ENCODE data around the gene TMEM151A.
A peak's percentile ranks its signal among the peaks of the same experiment; 100 is the strongest.
"Not testable (repeated sequence)": the region's sequence is repeated elsewhere in the genome, so short reads cannot be mapped to it uniquely, and the experiment has no call there.

Gene TMEM151A

DNA sequence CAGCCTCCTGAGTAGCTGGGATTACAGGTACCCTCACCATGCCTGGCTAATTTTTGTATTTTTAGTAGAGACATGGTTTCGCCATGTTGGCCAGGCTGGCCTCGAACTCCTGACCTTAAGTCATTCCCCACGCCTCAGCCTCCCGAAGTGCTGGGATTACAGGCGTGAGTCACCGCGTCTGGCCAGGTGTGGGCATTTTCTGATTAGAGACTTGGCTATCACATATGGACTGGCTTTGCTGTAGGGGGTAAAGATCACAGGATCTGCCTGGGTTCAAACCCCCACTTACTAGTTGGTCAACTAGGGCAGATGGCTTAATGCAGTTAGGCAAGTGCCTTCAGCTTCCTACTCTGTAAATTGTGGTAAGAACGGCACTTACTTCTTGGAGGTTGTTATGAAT lies 18.6 kb downstream of the TMEM151A start:
- no peak for DNase-seq (ENCODE audit: low read depth)

DNA sequence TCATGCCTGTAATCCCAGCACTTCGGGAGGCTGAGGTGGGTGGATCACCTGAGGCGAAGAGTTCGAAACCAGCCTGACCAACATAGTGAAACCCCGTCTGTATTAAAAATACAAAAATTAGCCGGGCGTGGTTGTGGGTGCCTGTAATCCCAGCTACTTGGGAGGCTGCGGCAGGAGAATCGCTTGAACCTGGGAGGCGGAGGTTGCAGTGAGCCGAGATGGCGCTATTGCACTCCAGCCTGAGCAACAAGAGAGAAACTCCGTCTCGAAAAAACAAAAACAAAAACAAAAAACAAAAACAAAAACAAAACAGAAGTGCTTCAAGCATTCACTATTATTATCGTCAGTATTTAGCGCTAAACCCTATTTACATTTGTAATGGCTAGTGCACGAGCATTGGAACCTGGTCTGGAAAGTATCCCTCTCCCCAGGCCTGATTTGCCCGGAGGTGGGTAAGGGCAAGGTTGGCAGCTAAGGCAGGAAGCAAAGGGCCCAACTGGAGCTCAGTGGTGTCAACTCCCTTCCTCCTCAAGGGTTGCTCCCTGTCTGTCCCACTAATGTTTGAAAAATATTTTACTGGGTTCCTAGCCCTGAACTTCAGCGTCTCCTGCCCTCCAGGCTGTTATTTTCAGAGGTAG lies 19.2 kb downstream of the TMEM151A start:
- not testable (repeated sequence) for DNase-seq (ENCODE audit: low read depth)

DNA sequence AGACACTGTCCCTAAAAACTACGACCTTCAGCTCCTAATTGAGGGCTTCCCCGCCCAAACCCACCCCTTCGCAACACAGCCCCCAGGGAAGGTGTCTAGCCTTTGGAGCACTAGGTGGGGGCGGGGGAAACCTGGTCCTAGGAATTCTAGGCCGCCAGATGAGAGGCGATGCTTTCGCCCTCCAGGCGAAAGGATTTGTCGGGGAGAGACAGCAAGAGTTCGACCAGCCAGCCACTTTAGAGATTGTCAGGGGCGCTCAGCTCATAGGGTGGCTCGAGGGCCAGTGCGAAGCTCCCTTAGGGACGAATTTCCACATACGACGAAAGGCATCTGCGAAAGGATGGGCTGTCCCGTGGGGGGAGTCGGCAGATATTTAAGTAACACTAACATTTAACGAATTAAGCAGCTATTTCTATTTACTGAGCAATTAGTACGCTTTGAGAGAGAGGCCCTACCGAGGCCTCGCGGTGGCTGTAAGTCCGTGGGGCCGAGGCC lies 19.8 kb downstream of the TMEM151A start:
- no peak for DNase-seq (ENCODE audit: low read depth)

DNA sequence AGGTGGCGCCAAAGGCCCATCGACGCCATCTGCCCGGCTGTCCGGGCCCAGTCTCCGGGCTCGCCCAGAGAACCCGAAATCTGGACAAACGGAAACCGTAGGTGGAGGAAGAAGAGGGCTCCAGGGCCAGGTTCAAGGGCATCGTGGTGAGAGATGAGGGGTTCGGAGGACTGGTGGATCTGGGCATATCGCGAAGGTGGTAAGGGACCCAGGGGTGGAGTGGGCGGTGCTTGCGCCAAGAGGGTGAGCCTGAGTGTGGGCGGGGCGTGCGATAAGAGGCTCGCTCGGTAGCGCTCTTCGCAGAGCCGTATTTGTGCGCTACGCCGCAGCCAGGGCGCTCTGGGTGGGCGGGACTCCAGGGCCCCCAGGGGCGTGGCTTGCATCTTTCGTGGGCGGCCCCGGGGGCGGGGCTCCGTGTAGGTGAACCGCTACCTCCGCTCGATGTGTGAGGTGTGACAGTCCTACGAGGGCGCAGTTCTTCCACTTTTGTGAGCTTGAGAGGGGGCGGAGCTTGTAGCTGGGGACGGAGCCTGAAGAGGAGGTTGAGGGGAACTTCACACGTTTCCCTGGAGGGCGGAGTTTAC lies 20.4 kb downstream of the TMEM151A start:
- peak; percentile 99 for DNase-seq (ENCODE audit: low read depth)

DNA sequence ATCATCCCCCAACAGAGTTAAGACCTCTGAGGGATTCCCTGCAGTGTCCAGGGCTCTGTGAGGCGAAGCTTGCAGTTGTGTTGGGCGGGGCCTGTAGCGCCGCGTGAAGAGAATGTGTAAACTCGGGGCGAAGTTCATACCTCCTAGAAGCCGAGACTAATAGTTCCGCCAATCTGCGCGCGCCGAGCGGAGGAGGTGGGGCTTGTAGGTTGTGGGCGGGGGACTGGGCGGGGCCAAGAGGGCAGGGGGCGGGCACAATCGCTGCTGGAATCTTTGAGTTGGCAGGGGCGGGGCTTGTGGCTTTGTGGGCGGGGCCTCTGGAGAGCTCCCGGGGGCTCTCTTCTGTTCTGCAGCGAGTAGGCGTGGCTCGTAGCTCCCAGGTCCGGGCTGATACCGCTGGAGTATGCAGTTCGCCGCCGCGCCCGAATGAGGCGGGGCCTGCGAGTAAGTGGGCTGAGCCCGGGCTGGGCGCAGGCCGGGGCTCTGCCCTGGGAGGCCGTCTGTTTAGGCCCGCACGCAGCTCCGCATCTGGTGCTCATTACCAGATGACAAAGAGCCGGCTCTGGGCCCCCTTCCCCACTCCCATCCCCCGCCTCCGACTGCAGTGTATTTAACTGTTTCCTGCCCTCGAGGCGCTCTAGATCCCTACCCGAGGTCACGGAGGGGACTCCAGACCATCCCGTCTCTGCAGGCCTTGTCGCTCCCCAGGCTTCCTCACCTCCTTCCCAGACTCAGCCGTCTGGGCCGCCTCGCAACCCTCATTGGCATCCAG lies 21.0 kb downstream of the TMEM151A start:
- peak; percentile 95 for DNase-seq (ENCODE audit: low read depth)

DNA sequence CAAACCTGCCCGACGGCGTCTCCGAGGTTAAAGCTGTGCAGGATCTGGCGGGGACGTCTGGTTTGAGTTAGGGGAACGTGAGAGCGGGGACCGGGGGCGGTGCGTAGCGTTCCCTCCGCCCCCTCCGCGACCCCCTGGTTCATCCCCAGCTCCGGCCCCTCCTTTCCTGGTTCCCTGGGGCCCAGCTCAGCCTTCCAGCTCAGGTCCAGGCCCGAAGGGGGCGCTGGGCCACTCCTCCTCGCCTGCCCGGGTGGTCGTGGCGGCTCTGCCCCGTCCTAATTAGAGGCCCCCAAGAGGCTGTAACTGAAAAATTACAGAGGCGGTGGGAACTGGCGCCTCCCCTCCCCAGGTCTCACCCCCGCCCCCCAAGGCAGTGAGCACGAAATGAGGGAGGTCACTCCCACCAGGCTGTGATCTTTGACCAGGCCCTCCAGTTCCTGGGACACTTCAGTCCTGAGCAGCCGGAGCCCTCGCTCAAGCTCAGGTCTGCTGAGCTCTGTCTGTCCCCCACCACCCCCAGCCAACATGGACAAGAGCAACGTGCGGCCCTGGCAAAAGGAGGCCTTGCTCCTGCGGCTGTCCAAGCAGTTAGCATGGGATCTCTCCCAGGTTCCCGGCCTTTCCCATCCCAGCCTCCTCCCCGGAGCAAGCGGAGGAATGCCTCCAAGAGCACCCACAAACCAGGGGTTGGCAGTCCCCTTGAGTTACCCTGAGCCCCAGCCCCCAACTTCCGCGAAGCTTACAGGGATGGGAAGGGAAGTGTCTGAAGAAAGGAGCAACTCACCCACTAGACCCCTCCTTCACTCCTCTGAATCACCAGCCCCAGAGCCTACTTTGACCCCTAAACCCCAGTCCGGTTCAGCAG lies 21.9 kb downstream of the TMEM151A start:
- no peak for DNase-seq (ENCODE audit: low read depth)

DNA sequence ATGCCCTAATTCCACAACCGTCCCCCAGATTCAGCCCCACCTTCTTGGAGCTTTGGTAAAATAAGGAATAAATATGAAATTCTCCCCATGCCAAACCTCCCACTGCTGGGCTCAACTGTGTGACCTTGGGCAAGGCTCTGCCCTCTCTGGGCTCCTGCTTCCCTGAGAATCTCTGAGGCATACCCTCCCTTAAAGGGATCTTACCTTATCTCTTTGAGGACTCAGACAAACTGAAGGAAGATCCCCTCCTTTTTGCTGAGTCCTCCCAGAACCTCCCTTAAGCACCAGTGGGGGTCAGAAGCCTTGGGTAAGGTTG lies 22.4 kb downstream of the TMEM151A start:
- no peak for DNase-seq (ENCODE audit: low read depth)

DNA sequence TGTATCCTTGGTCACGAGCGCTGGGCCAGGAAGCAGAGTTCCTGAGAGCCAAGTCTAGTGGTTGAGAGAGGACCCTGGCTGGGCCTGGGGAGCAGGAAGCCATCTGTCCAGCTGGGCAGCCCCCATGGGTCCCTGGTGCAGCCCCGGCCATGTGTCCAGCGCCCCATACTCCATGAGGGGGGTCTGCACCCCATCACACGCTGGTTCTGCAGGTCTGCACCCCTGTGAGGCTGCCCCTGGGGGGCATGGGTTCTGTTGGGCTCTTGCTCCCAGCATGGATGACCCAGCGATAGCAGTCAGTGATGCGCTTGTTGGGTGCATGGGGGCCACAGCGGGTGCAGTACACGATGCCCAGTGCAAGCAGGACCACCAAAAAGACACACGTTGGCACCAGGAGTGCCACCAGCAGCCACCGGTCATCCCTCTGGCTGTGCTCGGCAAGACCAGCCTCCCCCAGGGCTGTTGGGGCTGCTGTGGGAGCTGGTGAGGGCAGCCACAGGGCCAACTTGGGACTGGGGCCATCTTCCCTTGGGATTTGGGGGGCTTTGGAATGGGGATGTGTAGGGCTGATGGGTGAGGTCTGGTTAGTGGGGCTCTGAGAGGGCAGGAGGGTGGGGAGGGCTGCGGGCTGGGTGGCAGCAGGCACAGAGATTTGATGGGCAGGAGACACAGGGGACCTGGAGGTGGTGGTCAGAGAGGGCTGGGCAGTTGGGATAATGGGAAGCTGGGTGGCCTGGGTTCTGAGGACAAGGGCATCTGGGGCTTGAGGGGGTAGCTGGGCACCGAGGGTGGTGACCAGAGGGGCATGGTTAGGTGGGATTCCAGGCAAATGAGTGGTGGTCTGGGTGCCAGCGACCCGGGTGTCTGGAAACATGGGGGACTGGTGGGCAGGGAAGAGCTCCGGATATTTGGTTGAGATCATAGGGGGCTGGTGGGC lies 23.1 kb downstream of the TMEM151A start:
- DNase-seq (ENCODE audit: low read depth): no peak

DNA sequence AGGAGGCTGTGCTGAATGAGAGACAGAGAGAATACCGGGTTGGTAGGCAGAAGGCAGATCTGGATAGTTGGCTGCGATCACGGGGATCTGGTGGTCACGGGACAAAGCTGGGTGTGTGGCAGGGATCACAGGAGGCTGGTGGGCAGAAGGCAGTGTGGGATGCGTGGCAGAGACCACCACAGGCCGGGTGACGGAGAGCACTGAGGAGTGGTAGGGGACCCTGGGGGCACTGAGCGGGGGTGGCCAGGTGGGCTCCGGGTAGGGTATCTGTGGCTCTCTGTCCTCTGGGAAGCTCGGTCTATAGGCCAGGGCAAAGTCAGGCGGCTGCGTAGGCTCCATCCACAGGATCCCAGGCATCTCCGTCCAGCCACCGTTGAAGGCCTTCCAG lies 23.8 kb downstream of the TMEM151A start:
- DNase-seq (ENCODE audit: low read depth): no peak

DNA sequence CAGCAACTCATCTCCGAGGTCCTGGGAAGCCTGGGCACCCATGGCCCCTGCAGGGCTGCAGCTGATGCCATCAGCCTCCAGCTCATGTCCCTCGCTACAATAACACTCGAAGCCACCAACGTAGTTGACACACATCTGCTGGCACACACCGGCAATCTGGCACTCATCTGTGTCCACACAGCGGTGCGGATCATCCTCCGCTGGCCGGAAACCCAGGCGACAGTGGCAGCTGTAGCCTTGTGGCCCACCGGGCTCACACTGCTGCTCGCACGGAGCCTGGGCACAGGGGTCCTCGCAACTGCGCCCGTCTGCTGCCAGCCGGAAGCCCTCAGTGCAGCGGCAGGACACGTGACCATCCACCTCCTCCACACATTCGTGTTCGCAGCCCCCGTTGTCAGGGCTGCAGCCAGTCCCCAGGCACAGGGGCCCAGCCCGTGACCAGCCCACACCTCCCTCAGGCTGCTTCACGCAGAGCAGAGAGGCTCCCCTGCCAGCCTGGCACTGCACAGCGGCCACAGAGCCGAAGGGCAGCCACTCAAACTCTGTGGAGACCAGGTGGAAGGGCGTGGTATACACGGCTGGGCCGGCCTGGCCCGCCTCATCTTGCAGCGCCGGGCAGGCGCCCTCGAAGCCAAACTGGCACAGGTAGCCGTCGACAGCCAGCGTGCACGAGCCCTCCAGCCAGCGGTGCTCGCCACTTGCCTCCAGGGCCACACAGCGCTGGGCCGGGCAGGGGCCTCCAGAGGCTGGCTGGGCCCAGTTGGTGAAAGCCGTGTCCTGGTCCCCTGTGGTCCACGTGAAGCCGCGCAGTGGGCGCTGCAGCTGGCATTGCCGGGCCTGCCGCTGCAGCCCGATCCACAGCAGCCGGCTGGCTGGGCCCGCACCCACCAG lies 24.5 kb downstream of the TMEM151A start:
- DNase-seq (ENCODE audit: low read depth): no peak

DNA sequence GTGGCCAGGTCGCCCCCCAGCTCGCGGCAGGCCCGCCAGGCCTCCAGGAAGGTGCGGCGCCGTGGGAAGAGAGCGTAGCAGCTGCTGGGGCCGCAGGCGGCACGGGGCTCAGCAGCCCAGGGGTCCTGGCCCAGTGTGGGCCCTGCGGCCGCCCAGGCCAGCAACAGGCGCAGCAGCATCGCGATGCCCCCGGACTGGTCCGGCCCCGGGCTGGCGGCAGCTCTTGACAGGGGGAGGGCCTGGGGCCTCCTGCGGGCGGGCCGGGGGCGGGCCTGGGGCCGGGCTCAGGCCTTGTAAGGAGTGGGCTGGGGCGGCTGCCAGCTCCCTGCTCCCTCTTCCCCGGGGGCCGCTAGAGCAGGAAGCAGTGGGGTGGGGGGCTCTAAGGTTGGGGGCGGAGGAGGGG lies 25.2 kb downstream of the TMEM151A start, which contains the start of gene CD248:
CD248 (minus strand) TSS at position 196 of the 403 bp plus-strand sequence; CDS start at position 179, 17 bp downstream.
- DNase-seq (ENCODE audit: low read depth): no peak

DNA sequence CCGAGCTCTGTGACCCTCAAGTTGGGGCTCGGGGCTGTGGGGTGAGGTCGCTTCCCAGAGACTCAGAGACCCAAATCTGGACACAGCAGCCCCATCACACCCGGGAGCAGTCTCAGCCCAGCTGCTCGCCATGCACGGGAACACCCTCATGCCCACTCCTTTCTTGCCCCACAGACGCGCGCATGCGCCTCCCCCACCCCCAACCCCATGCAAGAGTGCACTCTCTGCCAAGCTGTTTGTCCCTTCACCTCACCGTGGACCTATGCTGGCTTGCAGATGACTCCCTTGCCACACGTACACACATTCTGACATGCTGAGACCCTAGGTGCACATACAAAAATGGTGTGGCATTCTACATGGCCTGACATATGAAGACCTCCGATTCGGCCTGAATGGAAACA lies 25.6 kb downstream of the TMEM151A start:
- no peak for DNase-seq (ENCODE audit: low read depth)

DNA sequence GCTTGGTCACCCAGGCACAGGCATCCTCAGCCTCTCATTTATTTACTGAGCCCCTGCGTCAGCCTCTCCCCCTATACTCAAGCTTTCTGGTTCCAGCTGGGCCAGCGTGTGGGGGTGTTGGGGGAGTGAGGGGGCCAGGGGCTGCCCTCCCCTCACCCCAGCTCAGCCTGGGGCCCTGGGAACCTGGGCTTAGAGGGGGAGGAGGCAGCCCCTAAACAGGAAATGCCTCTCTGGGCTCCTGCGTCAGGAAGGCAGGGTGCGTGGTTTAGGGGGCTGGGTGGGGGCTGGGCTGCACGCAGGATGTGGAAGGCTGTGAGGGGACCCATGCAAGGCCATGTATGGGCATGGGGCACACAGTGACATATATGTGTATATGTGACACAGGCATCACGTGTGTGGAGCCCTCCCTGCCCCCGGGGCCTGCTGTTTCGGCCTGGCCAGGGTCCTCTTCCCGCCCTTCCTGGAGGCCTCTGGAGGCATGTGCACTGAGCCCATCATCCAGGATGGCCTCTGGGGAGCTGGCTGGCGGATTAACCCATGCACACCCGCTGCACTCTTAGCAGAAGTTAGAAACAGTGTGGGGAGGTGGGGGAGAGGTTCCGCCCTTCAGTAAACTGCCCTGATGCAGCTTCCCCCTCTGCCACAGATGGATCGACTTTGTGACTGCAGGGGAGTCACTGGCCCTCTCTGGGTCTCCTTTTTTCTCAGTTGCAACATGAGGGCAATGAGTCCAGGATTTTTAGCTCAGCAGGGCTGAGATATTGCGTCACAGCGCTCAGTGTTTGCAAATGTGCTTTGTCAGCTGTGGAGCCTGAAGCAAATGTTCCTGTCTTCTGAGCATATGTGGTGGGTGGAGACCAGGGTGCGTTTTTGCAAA lies 26.3 kb downstream of the TMEM151A start:
- no peak for DNase-seq (ENCODE audit: low read depth)

DNA sequence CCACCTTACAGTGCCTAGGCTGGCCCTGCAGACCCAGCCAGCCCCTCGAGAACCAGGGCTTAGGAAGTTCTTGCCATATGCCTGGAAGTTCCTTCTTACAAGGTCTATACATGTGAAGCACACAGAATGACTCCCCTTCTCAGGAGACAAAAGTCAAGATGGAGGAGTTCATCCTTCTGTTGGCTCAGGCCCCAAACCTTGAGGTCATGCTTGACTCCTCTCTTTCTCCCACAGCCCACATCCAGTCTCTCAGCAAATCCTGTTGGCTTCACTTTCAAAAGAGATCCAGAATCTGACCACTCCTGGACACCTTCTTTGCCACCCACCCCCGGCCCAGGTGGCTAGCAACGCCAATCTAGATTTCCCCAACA lies 26.9 kb downstream of the TMEM151A start:
- DNase-seq (ENCODE audit: low read depth): no peak

DNA sequence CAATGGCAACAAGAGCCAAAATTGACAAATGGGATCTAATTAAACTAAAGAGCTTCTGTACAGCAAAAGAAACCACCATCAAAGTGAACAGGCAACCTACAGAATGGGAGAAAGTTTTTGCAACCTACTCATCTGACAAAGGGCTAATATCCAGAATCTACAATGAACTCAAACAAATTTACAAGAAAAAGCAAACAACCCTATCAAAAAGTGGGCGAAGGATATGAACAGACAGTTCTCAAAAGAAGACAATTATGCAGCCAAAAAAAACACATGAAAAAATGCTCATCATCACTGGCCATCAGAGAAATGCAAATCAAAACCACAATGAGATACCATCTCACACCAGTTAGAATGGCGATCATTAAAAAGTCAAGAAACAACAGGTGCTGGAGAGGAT lies 28.6 kb downstream of the TMEM151A start:
- DNase-seq (ENCODE audit: low read depth): not testable (repeated sequence)

DNA sequence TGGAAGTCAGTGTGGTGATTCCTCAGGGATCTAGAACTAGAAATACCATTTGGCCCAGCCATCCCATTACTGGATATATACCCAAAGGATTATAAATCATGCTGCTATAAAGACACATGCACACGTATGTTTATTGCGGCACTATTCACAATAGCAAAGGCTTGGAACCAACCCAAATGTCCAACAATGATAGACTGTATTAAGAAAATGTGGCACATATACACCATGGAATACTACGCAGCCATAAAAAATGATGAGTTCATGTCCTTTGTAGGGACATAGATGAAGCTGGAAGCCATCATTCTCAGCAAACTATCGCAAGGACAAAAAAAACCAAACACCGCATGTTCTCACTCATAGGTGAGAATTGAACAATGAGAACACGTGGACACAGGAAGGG lies 29.1 kb downstream of the TMEM151A start:
- DNase-seq (ENCODE audit: low read depth): not testable (repeated sequence)

DNA sequence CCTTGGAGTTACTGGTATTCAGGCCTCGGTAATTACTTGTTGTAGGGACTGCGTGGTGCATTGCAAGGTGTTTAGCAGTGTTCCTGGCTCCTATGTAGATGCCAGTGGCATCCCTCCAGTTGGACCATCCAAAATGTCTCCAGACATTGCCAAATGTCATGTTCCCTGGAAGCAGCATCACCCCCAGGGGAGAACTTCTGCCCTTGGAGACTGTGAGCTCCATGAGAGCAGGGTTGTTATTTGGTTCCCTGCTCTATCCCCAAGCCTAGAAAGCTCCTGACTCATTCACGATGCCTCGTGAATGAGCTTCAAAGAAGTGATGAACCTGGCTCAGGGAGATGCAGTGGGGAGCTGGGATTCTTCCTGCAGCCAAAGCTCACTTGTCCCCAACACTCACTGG lies 29.9 kb downstream of the TMEM151A start:
- DNase-seq (ENCODE audit: low read depth): no peak

DNA sequence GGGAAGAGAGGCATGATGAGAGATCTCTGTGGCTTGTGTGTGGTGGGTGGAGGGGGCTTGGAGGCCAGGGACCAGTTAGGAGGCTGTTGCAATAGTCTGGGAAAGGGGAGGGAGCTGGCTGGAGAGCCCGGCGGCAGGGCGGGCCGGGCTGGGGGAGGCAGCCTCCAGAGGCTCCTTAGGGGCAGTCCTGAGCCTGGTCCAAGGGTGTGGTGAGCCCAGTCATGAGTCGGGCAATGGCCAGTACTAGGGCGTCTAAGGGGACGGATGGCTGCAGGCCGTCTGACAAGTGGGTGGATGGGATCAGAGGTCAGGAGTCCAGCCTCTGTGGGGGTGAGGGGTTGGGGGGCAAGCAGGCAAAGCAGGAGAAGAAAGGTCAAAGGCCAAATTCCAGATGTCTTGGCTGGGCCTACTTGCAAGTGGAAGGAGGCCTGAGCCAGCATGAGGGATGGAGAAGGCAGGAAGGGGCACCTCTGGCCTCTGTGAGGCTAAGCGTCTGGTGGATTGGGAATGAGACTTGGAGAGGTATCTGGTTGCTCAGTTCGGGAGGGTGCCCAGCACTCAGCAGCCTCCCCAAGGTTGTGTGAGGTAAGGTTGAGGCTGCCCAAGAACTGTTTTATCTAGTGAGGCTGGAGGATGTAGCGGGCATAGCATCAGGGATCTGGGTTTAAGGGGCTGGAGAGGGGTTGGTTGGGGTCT lies 31.2 kb downstream of the TMEM151A start:
- no peak for DNase-seq (ENCODE audit: low read depth)

DNA sequence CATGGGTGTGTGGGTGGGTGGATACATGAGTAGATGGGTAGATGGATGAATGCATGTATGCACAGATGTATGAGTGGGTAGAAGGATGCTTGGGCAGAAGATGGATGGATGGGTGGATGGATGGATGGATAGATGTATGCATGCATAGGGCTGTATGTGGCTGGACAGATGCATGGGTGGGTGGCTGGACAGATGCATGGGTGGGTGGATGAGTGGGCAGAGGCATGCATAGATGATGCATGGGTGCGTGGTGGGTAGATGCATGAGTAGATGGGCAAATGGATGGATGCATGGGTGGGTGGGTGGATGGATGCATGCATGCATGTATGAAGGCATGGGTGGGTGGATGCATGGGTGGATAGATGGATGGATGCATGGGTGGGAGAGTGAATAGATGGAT lies 32.0 kb downstream of the TMEM151A start:
- DNase-seq (ENCODE audit: low read depth): no peak

Measured in stimulated activated CD4-positive, alpha-beta T cell treated with anti-CD3 and anti-CD28 coated beads, Interleukin-2, amount 100 ng/mL, for 4 hours (primary cell).